ENCODE measurements around the gene TTYH1.
"Not testable (repeated sequence)": the region's sequence is repeated elsewhere in the genome, so short reads cannot be mapped to it uniquely, and the experiment has no call there.

Gene TTYH1

DNA sequence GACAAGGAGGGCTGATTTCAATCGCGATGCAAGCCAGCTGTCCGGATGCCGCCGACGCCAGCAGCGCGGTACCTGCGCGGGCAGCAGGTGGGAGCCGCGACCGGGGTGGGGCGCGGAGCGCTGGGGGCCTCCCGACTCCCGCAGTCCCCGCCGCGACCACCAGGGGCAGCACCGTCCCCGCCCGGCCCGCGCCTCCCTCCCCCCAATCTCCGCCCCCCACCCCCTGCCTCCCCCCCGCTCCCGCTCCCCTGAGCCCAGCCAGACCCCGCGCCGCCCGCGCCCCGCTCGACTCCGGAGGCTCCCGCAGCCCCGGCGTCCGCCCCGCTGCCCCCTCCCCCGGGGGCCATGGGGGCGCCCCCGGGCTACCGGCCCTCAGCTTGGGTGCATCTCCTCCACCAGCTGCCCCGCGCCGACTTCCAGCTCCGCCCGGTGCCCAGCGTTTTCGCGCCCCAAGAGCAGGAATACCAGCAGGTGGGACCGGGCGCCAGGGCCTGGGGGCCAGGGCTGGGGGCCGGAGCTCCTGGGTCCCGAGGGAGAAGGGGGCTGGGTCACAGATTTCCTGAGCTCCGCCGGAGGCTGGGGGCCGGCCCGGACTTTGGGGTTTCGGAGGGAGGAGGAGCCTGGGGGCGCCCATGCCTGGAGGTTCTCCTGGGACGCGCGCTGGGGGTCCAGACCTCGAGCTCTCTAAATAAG lies at the start of gene TTYH1:
Gene TTYH1, plus strand, starts transcription at position 257 of the 693 bp plus-strand sequence. Its CDS starts 89 bp downstream, at position 346.
- TF ChIP-seq, protein P1, sequence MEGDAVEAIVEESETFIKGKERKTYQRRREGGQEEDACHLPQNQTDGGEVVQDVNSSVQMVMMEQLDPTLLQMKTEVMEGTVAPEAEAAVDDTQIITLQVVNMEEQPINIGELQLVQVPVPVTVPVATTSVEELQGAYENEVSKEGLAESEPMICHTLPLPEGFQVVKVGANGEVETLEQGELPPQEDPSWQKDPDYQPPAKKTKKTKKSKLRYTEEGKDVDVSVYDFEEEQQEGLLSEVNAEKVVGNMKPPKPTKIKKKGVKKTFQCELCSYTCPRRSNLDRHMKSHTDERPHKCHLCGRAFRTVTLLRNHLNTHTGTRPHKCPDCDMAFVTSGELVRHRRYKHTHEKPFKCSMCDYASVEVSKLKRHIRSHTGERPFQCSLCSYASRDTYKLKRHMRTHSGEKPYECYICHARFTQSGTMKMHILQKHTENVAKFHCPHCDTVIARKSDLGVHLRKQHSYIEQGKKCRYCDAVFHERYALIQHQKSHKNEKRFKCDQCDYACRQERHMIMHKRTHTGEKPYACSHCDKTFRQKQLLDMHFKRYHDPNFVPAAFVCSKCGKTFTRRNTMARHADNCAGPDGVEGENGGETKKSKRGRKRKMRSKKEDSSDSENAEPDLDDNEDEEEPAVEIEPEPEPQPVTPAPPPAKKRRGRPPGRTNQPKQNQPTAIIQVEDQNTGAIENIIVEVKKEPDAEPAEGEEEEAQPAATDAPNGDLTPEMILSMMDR (IDR thresholded peaks at IDR 0.05; ENCODE audit: low read depth, low read length) = no peak
- no peak within 1 kb of the TSS for H3K4me3 ChIP-seq (ENCODE audit: low read depth, low read length)

- H3K4me3 ChIP-seq (ENCODE audit: low read depth, low read length) = not testable (repeated sequence)
Measured at GRCh38 chr19:54365798-54366197, 49.5 kb upstream of the TTYH1 start.

DNA sequence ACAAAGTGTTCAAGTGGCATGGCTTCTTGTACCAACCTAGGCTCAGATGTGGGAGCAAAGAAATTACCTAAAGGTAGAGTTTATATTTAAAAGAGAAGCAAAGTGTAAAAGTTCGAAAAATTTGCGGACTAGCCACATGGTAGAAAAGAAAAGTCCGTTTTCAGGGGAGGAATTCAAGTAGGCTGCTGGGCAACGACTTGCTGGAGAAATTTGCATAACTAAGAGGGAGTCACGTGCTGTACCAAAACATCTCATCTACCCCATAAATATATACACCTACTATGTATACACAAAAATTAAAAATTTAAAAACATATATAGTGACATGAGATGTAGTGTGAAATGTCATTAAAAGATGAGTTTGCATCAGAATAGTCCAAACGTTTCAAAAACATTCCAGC lies 48.5 kb upstream of the TTYH1 start:
- TF ChIP-seq, protein P1 (IDR thresholded peaks at IDR 0.05; ENCODE audit: low read depth, low read length) = no peak

DNA sequence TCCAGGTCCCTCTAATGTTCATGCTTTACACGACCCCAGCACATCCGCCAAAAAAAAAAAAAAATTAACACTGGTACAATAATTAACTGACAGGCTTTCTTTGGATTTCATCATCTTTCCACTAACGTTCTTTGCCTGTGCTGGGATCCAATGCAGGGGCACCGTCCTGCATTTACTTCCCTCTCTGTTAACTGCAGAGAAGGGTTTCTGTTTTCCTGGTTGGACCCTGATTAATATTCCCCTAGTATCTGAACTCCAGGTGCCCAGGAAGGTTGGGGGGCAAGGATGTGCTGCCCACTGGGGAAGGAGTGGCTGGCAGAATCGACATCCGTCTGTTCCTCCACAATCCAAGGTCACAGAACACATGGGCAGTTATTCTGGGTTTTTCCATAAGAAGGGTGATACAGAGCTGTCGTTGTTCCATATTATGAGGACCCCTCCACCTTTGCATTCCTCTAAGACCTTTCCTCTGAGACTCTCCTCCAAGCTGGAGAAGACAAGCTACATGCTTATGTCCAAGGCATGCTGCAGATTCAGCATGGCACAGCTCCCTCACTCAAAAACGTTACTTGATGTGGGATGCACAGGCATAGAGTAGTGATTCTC lies 46.1 kb upstream of the TTYH1 start:
- TF ChIP-seq, protein P1 (IDR thresholded peaks at IDR 0.05; ENCODE audit: low read depth, low read length) = no peak
- H3K4me3 ChIP-seq (ENCODE audit: low read depth, low read length) = no peak overlapping the region

More for the DNA sequence above, 48.5 kb upstream of the TTYH1 start:
- no peak overlapping the region for H3K4me3 ChIP-seq (ENCODE audit: low read depth, low read length)

- not testable (repeated sequence) for H3K4me3 ChIP-seq (ENCODE audit: low read depth, low read length)
Measured at GRCh38 chr19:54369688-54370433, 45.4 kb upstream of the TTYH1 start.

- not testable (repeated sequence) for H3K4me3 ChIP-seq (ENCODE audit: low read depth, low read length)
Measured at GRCh38 chr19:54370434-54370796, 44.8 kb upstream of the TTYH1 start.

DNA sequence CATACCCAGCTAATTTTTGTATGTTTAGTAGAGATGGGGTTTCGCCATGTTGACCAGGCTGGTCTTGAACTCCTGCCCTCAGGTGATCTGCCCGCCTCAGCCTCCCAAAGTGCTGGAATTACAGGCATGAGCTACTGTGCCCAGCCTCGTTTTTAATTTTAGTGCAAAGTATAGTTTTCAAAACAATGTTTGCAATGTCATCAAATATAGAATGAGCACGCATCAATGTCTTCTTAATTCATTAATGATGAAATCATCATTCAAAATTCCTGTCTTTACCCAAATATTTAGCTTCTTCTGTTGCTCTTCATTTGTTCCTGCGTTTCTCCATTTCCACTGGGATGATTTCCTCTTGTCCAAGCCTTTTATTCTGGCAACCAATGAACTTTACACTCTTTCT lies 43.8 kb upstream of the TTYH1 start:
- not testable (repeated sequence) for H3K4me3 ChIP-seq (ENCODE audit: low read depth, low read length)

DNA sequence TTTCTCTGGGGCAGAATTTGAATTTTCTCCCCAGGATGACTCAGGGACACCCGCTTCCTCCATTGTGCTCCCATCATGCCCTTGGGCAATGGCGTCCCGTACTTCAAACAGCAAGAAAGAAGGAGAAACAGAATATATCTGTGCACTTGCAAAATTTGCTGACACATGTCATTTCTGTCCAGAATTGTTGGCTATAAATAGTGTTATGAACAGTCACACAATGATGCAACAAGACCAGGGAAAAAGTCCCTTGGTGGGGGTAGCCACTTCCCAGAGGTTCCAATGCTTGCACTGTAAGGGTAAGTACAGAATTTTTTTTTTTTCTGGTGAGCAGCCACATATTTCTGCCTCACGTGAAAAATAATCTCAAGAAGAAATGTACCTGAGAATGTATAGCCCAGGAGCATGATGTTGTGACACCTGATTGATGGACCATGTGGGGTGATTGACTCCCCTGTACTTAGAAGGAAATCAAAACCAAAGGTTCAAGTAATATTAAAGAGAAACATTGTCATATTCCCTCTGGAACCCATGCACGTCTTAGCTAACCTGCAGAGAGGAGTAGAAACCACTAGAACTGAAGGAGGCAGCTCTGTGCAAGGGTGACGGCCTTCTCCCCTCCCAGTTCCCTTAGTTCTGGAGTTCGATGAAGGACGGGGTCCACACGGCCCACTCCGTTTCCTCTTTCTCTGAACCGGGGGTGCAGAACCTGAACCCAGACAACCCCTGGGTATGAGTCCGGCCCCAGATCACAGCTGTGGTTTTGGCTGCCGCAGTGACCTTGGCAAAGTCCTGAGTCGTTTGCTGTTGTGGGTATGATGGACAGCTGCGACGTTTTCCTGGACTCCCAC lies 41.3 kb upstream of the TTYH1 start:
- no peak overlapping the region for H3K4me3 ChIP-seq (ENCODE audit: low read depth, low read length)

GRCh38 chr19:54375181-54375938 lies 39.9 kb upstream of the TTYH1 start:
- H3K4me3 ChIP-seq (ENCODE audit: low read depth, low read length) = not testable (repeated sequence)

More for the DNA sequence above, 41.3 kb upstream of the TTYH1 start:
- TF ChIP-seq, protein P1 (IDR thresholded peaks at IDR 0.05; ENCODE audit: low read depth, low read length) = no peak

Measured in WI38 (cell line).